ENCODE data around the gene LDLRAD1.
"Not testable (repeated sequence)": the region's sequence is repeated elsewhere in the genome, so short reads cannot be mapped to it uniquely, and the experiment has no call there.

LDLRAD1 gene

DNA sequence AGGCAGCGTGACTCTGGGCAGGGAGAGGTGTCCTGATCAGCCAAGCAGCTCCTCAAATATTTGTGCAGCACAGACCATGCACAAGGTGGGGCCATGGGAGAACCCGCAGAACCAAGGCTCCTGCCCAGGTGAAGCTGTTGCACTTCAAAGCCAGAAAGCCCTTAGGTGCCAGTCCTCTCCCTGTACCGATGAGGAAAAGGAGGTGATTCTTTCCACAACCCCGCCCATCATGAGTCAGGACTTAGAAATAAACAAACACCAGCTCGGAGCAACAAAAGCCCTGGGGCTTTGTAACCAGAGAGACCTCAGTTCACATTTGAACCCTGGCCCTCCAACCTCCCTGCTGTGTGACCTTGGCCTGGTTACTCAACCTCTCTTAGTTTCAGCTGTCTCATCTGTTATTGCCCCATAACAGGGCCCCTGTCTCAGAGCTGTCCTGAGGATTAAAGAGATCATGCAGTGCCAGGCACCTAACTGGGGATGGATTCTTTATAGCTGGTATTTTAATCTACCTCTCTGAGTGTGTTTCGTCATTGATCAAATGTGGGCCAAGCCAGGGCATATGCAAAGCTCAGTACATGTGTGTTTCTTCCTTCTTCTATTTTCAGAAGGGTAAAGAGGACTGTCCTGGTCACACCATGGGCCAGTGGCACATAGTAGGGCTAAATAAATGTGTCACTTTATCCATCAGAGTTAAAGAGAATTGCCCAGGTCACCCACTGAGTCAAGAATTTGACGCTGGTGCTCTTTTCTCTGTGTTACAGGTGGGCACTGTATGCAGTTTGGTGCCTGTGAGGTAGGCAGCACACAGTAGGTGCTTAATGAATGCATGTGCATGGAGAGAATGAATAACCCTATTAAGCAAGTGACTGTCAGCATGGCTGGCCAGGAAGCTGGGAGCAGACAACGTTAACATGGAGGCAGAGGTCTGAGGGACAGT, 1.4 kb downstream of the LDLRAD1 start:
- no peak for FAIRE-seq

DNA sequence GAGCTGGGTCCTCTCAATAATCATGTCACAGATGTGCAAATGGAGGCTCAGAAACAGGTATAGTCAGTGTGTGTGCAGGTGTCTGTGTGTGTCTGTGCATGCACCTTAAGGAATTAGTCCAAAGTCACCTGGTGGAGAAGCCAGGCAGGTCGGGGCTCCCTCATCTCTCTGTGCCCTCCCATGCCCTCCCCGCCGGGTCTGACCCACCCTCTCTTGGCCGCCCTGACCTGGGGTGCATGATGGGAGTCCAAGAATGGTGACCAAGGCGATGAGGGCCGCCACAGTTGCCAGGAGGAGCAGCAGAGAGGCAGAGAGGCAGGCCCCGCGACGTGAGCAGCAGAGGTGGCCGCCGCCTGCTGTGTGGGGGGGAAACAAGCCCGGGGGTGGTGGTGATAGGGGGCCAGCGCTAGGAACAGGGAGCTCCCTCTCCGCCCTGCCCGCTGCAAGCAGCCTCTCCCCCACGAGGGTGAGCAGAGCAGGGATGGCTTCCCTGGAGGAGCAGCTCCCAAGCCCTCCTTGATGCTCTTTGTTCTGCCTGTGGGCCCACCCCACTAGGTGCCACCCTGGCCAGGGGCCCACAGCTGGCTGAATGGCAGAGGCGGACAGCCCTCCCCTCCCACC, 3.9 kb downstream of the LDLRAD1 start:
- no peak for FAIRE-seq

GRCh38 chr1:54013393-54014008, 4.5 kb downstream of the LDLRAD1 start:
- no peak for FAIRE-seq

DNA sequence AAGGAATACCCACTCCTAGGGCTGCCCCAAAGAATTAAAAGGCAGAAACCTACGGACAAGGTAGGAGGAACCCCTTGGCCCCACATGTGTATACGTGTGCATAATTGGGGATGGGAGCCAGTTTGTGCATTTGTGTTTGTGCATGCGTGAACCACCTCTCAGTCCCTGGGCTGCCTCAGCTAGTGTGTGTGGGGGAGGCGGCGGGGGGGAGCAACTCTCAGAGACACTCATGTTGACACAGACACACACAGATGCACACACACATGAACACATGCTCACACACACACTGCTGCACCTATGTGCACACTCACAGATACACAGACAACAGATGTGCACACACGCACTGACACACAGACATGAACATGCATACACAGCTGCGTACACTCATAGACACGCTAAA, 5.1 kb downstream of the LDLRAD1 start:
- no peak for FAIRE-seq

DNA sequence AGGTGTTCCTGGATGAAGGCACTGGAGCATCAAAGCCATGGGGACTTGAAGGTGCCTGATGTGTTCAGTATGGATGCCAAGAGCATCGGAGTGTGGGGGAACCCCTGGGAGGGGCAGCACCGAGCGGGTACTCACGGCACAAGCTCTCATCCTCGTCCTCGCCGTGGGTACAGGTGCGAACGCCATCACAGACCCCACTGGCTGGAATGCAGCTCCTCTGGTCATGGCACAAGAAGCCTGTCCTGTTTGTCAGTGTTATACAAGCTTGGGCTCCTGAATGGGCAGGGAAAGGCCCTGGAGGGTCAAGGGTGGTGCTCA, 6.0 kb downstream of the LDLRAD1 start:
- no peak for FAIRE-seq

DNA sequence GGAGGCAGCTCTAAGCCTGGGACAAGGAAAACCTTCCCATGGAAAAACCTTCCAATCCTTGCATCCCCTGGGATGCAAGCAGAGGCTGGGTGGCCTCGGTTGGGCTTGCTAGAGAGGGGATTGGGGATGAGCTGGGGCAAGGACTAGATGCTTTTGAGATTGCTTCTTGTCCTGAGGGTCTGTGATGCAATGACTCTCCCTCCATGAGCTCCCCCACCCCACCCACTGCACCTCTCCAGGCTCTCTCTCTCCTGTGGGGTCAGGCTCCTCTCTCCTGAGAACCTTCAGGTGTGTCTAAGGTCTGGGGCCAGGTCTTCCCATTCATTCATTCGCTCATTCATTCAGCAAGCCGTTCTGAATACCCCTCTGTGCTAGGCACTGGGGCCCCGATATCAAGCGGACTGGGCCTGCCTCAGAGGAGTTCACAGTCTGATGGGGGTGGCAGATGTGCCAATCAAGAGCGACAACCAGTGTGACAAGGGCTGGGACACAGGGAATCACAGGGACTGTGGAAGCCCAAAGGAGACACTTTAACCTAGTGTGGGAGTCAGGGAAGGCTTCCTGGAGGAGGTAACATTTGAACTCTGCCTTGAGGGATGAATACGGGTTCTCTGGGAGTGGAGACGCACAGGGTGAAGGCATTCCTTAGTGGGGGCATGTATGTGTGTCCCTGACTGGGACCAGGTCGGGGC, 6.5 kb downstream of the LDLRAD1 start:
- FAIRE-seq: no peak

GRCh38 chr1:54010415-54011117, 7.4 kb downstream of the LDLRAD1 start:
- no peak for FAIRE-seq

DNA sequence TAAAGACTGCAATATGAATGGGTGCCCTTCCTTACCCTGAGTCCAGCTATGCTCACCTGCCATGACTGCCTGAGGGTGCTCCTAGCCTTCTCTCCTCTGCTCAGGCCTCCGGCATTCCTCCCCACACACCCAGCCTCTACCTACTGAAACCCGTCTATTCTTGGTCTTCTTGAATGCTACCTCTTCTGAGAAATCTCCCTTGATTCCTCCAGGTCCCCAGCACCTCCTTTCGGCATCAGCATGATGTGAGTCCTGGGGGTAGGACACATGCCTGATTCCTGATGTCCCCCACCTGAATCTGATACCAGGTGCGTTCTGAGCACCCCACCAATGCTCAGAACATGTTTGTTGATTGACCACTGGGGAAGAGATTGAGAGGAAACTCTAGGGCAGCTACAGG, 8.6 kb downstream of the LDLRAD1 start:
- no peak for FAIRE-seq

DNA sequence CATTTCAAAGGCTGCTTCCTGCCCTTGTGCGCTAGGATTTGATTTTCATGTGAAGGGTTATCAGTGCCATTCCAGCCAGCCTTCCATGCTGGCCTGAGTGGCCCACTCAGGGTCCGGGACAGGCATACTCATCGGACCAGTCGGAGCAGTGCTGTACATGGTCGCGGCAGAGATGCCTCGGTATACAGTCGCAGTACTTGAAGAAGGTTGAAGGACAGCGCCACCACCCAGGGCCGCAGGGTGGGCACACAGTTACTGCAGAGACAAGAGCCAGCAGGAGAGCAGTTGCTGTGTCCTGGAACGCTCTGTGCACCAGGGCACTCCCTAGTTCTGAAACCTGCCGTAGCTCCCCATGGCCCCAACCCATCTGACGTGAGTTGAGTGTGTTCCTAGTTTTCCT, 9.1 kb downstream of the LDLRAD1 start:
- no peak for FAIRE-seq

DNA sequence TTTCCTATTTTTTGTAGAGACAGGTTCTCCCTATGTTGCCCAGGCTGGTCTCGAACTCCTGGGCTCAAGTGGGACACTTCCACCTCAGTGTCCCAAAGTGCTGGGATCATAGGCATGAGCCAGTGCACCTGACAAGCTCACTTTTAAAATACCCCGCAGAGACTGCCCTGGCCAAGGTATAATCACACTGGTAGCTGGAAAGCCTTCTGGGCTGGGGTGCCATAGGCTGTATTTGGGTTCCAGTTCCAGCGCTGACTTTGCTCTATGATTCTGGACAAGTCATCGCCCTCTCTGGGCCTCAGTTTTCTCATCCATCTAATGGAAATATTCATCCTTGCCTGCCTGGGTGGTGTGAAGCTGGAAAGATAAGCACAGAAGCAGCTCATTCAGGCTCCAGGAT, 10.4 kb downstream of the LDLRAD1 start:
- no peak for FAIRE-seq

GRCh38 chr1:54006508-54006907, 11.5 kb downstream of the LDLRAD1 start:
- no peak for FAIRE-seq

- FAIRE-seq: no peak
Observed at GRCh38 chr1:54004481-54005049, 13.4 kb downstream of the LDLRAD1 start.

DNA sequence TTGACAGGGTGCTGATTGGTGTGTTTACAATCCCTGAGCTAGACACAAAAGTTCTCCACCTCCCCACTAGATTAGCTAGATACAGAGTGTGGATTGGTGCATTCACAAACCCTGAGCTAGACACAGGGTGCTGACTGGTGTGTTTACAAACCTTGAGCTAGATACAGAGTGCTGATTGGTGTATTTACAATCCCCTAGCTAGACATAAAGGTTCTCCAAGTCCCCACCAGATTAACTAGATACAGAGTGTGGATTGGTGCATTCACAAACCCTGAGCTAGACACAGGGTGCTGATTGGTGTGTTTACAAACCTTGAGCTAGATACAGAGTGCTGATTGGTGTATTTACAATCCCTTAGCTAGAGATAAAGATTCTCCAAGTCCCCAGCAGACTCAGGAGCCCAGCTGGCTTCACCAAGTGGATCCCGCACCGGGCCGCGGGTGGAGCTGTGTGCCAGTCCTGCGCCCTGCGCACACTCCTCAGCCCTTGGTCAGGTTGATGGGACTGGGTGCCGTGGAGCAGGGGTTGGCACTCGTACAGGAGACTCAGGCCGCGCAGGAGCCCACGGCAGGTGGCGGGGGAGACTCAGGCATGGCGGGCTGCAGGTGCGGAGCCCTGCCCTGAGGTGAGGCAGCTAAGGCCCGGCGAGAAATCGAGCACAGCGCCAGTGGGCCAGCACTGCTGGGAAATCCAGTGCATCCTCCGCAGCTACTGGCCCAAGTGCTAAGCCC, 14.1 kb downstream of the LDLRAD1 start:
- FAIRE-seq: not testable (repeated sequence)

DNA sequence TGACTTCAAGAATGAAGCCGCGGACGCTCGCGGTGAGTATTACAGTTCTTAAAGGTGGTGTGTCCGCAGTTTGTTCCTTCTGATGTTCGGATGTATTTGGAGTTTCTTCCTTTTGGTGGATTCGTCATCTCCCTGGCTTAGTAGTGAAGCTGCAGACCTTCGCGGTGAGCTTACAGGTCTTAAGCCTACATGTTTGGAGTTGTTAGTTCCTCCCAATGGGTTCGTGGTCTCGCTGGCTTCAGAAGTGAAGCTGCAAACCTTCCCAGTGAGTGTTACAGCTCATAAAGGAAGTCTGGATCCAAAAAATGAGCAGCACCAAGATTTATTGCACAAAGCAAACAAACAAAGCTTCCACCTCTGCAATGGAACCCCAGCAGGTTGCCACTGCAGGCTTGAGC, 14.7 kb downstream of the LDLRAD1 start:
- FAIRE-seq: no peak

DNA sequence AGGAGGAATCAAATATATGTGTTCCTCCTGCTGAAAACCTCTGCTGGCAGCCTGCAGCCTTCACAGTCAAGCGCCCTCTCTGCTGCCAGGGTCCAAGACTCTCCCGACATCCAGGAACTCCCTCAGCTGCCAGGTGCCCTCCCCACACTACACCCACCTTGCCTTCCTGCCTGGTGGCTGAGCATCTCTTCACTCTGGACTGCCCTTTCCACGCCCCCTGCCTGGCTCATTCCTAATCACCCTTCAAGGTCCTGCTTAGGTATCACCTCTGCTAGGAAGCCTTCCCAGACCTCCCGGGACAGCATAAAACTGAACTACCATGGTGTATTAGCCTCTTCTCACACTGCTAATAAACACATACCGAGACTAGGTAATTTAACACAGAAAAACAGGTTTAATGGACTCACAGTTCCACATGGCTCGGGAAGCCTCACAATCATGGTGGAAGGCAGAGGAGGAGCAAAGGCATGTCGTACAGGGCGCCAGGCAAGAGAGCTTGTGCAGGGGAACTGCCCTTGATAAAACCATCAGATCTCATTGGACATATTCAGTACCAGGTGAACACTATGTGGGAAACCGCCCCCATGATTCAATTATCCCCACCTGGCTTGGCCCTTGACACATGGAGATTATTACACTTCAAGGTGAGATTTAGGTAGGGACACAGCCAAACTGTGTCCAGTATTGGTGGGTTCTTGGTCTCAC, 15.3 kb downstream of the LDLRAD1 start:
- FAIRE-seq: no peak

GRCh38 chr1:54001591-54001990, 16.4 kb downstream of the LDLRAD1 start:
- no peak for FAIRE-seq

- FAIRE-seq: no peak
Observed at GRCh38 chr1:53999920-54000319, 18.1 kb downstream of the LDLRAD1 start.

- no peak for FAIRE-seq
Observed at GRCh38 chr1:53998223-53998622, 19.8 kb downstream of the LDLRAD1 start.

- FAIRE-seq: no peak
Observed at GRCh38 chr1:53995683-53996082, 22.3 kb downstream of the LDLRAD1 start.

- not testable (repeated sequence) for FAIRE-seq
Observed at GRCh38 chr1:53994516-53994915, 23.5 kb downstream of the LDLRAD1 start.

Data from G401.6 (cell line).